ENCODE measurements around the gene PDE4A. TPM values are rescaled to one million over a fixed set of nuclear protein-coding genes. Genes with fewer than 3 reads are reported as not detected.
"Not testable (repeated sequence)": the region's sequence is repeated elsewhere in the genome, so short reads cannot be mapped to it uniquely, and the experiment has no call there.

Gene PDE4A
- polyA plus RNA-seq, 3 donors: 4.7 to 14.8 (median 5.8) TPM

GRCh38 chr19:10374931-10375330 lies 45.4 kb upstream of the PDE4A start:
- Histone ChIP-seq H3K4me2 (replicated peaks; ENCODE audit: extremely low read depth, low read length, poor library complexity, severe bottlenecking) (peak overlapping the region; percentile 11), H3K36me3 (replicated peaks in 1 of 2; ENCODE audit: control insufficient read depth in 1 of 2, insufficient read depth in 2 of 2, low read length in 2 of 2) (peaks cover 35 to 36% of the 10 kb centered on the region in 2 donors), H3K27me3 (ENCODE audit: control insufficient read depth in 2 of 2, insufficient read depth in 2 of 2, low read length in 2 of 2) (no peaks in the 10 kb centered on the region), H4K20me1 (ENCODE audit: insufficient read depth, low read length) (peaks cover 10% of the 10 kb centered on the region), H3K4me1 (ENCODE audit: control insufficient read depth in 1 of 2, insufficient read depth in 2 of 2, low read length in 2 of 2) (peaks cover 52 to 56% of the 10 kb centered on the region in 2 donors), H3K79me2 (ENCODE audit: insufficient read depth, low read length) (peaks cover 63% of the 10 kb centered on the region), H3K27ac (ENCODE audit: low read depth in 1 of 2, low read length in 2 of 2) (peak overlapping the region; percentile 30 to 40), H2AFZ (ENCODE audit: insufficient read depth, low read depth, low read length, poor library complexity, severe bottlenecking) (no peak overlapping the region), H3K9ac (ENCODE audit: insufficient read depth, low read length, poor library complexity, severe bottlenecking) (no peak overlapping the region), H3K4me3 (replicated peaks in 1 of 3; ENCODE audit: low read depth in 2 of 3, low read length in 3 of 3) (no peak overlapping the region), H3K9me3 (replicated peaks in 1 of 2; ENCODE audit: control insufficient read depth in 1 of 2, insufficient read depth in 1 of 2, low read length in 2 of 2) (no peaks in the 10 kb centered on the region)
- peaks cover 32 to 65% of the 10 kb centered on the region in 2 donors for H3K36me3 Mint-ChIP-seq
- peak; percentile 49 to 78 (median 65) for DNase-seq
- intact Hi-C loops (cut with micrococcal nuclease): loop anchor here (5.0 kb wide), 1 partner anchor 43 kb away; the partner anchor contains the start of gene RAVER1 (in 2 of the 2)
- H3K27ac Mint-ChIP-seq: peak overlapping the region; percentile 66 to 97 (median 86)
- no peak for TF ChIP-seq CTCF (IDR thresholded peaks at IDR 0.05)
- H3K4me1 Mint-ChIP-seq: peaks cover 46% of the 10 kb centered on the region
- no peaks in the 10 kb centered on the region for H3K27me3 Mint-ChIP-seq (ENCODE audit: low read depth in 3 of 3)
- H3K9me3 Mint-ChIP-seq: no peaks in the 10 kb centered on the region
- WGBS (ENCODE audit: insufficient coverage): 50% methylated on average over 3 of the region's 5 CpGs
- H3K4me3 Mint-ChIP-seq: no peak overlapping the region

DNA sequence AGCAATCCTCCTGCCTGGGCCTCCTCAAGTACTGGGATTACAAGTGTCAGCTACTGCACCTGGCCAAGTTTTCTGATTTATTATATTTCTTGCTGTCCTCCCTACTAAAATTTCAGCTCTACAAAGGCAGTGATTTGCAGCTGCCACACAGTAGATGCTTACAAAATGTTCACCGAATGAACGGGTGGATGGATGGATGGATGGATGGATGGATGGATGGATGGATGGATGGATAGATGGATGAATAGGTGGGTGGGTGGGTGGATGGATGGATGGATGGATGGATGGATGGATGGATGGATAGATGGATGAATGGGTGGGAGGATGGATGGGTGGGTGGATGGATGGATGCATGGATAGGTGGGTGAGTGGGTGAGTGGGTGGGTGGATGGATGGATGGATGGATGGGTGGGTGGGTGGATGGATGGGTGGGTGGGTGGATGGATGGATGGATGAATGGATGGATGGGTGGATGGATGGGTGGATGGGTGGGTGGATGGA lies 43.1 kb upstream of the PDE4A start:
- peaks cover 56% of the 10 kb centered on the region for H3K4me1 Mint-ChIP-seq

More for the DNA sequence above, 43.1 kb upstream of the PDE4A start:
- WGBS (ENCODE audit: insufficient coverage): 100% methylated on average over 2 of the region's 2 CpGs
- DNase-seq; H3K9ac ChIP-seq (ENCODE audit: insufficient read depth, low read length, poor library complexity, severe bottlenecking); H3K9me3 Mint-ChIP-seq; H3K4me3 Mint-ChIP-seq; H3K4me2 ChIP-seq (replicated peaks; ENCODE audit: extremely low read depth, low read length, poor library complexity, severe bottlenecking); H3K27ac ChIP-seq (ENCODE audit: low read depth in 1 of 2, low read length in 2 of 2); H3K4me3 ChIP-seq (replicated peaks in 1 of 3; ENCODE audit: low read depth in 2 of 3, low read length in 3 of 3); H3K27me3 ChIP-seq (ENCODE audit: control insufficient read depth in 2 of 2, insufficient read depth in 2 of 2, low read length in 2 of 2); intact Hi-C loops (cut with micrococcal nuclease); H4K20me1 ChIP-seq (ENCODE audit: insufficient read depth, low read length); H3K9me3 ChIP-seq (replicated peaks in 1 of 2; ENCODE audit: control insufficient read depth in 1 of 2, insufficient read depth in 1 of 2, low read length in 2 of 2); H2AFZ ChIP-seq (ENCODE audit: insufficient read depth, low read depth, low read length, poor library complexity, severe bottlenecking); H3K27me3 Mint-ChIP-seq (ENCODE audit: low read depth in 3 of 3): not testable (repeated sequence)
- H3K36me3 ChIP-seq (replicated peaks in 1 of 2; ENCODE audit: control insufficient read depth in 1 of 2, insufficient read depth in 2 of 2, low read length in 2 of 2): peaks cover 16 to 17% of the 10 kb centered on the region in 2 donors
- Mint-ChIP-seq H3K36me3 (peaks cover 21 to 48% of the 10 kb centered on the region in 2 donors), H3K27ac (peak overlapping the region in 2 of 7 donors; percentile 19 to 74)
- H3K79me2 ChIP-seq (ENCODE audit: insufficient read depth, low read length): peaks cover 48% of the 10 kb centered on the region
- peaks cover 64 to 69% of the 10 kb centered on the region in 2 donors for H3K4me1 ChIP-seq (ENCODE audit: control insufficient read depth in 1 of 2, insufficient read depth in 2 of 2, low read length in 2 of 2)
